Measurements from ENCODE around the gene SLC25A10. TPM values are rescaled to one million over a fixed set of nuclear protein-coding genes. Genes with fewer than 3 reads are reported as not detected.

SLC25A10 gene
- total and polyA plus RNA-seq, 2 of the 4 experiments (the other 2 are of a cell fraction): 14.9 to 19.0 TPM

DNA sequence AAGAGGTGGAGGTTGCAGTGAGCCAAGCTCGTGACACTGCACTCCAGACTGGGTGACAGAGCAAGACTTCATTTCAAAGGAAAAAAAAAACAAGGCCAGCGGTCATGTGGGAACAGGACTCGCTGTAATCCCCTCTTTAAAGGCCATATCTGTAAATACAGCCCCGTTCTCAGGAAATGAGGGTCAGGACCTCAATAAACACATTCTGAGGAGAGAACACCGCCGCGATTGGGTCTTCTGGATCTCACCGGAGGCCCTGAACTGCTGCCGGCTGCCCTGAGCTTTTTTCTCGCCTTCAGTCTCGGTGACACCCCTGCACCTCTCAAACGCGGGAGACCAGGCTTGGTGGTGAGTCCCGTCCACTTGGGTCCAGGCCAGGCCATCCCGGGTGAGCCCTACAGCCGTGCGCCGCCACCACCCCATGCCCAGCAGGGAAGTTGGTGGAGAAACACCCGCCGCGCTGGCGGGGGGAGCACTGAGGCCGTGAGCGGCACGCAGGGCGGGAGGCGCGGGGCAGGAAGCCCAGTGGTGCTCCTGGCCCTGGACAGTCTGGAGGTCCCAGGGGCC is 28.4 kb downstream of the SLC25A10 start:
- Histone ChIP-seq H2BK120ac (ENCODE audit: low read depth, low read length) (no peak overlapping the region), H3K56ac (ENCODE audit: extremely low read depth, insufficient read depth, low read length) (no peak overlapping the region), H3K4me2 (ENCODE audit: low read depth, low read length) (no peak overlapping the region), H4K8ac (ENCODE audit: low read depth in 2 of 2, low read length in 2 of 2) (no peak overlapping the region), H3K36me3 (ENCODE audit: control insufficient read depth, insufficient read depth, low read length) (no peaks in the 10 kb centered on the region), H3K4ac (ENCODE audit: low read depth, low read length) (no peak overlapping the region), H2AFZ (replicated peaks; ENCODE audit: low read length, poor library complexity) (peak overlapping the region; percentile 51), H2AK9ac (replicated peaks; ENCODE audit: low read depth, low read length, poor library complexity) (no peak overlapping the region), H3K14ac (replicated peaks; ENCODE audit: low read depth, low read length) (no peak overlapping the region), H2BK20ac (ENCODE audit: low read depth, low read length) (no peak overlapping the region), H3K18ac (ENCODE audit: low read depth, low read length) (no peak overlapping the region), H3K4me1 (ENCODE audit: control insufficient read depth, insufficient read depth, low read length) (peaks cover 3% of the 10 kb centered on the region; the same call in 1 of the 2 replicates), H4K91ac (ENCODE audit: insufficient read depth, low read depth, low read length) (no peak overlapping the region), H2BK15ac (ENCODE audit: low read depth, low read length) (no peak overlapping the region), H3K79me1 (ENCODE audit: low read depth in 1 of 2, low read length in 2 of 2) (no peaks in the 10 kb centered on the region), H3K9ac (ENCODE audit: low read depth, low read length) (no peak overlapping the region), H3K27ac (ENCODE audit: insufficient read depth, low read length) (no peak overlapping the region), H3K23ac (ENCODE audit: low read depth, low read length) (no peak overlapping the region), H3K4me3 (ENCODE audit: insufficient read depth, low read depth, low read length) (no peak overlapping the region), H3K9me1 (ENCODE audit: insufficient read depth, low read length) (peaks cover 3% of the 10 kb centered on the region; the same call in 1 of the 2 replicates), H4K5ac (ENCODE audit: low read depth, low read length) (no peak overlapping the region), H3K27me3 (ENCODE audit: control insufficient read depth, insufficient read depth, low read length) (peaks cover 4% of the 10 kb centered on the region; the same call in 1 of the 2 replicates), H3K9me3 (ENCODE audit: control insufficient read depth, insufficient read depth, low read length) (no peaks in the 10 kb centered on the region), H2BK5ac (ENCODE audit: low read depth, low read length, poor library complexity, severe bottlenecking) (no peak overlapping the region), H2AK5ac (ENCODE audit: low read depth, low read length) (no peak overlapping the region), H4K20me1 (ENCODE audit: insufficient read depth, low read length) (no peaks in the 10 kb centered on the region)
- in situ Hi-C loops (cut with MboI; ENCODE audit: low sequenced_read_pairs): no loop called here
- intact Hi-C loops (cut with micrococcal nuclease): no loop called here
- 36% methylated on average over 15 of the region's 28 CpGs; no CpG with 5 or more reads in 1 of the 2 experiments for WGBS, 2 experiments (ENCODE audit: extremely low coverage in 2 of 2, insufficient read length in 1 of 2)
- TF ChIP-seq MXI1 (IDR thresholded peaks at IDR 0.05; ENCODE audit: borderline replicate concordance, low read depth, low read length) (no peak), RFX5 (IDR thresholded peaks at IDR 0.05; ENCODE audit: low read depth, low read length) (no peak), RCOR1 (IDR thresholded peaks at IDR 0.05; ENCODE audit: insufficient replicate concordance, low read length) (no peak), NFE2L2 (IDR thresholded peaks at IDR 0.05; ENCODE audit: low read depth, low read length) (no peak), MAFK (IDR thresholded peaks at IDR 0.05; ENCODE audit: low read depth, low read length) (no peak), SMC3 (IDR thresholded peaks at IDR 0.05; ENCODE audit: low read depth, low read length) (no peak), BHLHE40 (IDR thresholded peaks at IDR 0.05; ENCODE audit: low read depth, low read length) (no peak)
- TF ChIP-seq, protein P1, sequence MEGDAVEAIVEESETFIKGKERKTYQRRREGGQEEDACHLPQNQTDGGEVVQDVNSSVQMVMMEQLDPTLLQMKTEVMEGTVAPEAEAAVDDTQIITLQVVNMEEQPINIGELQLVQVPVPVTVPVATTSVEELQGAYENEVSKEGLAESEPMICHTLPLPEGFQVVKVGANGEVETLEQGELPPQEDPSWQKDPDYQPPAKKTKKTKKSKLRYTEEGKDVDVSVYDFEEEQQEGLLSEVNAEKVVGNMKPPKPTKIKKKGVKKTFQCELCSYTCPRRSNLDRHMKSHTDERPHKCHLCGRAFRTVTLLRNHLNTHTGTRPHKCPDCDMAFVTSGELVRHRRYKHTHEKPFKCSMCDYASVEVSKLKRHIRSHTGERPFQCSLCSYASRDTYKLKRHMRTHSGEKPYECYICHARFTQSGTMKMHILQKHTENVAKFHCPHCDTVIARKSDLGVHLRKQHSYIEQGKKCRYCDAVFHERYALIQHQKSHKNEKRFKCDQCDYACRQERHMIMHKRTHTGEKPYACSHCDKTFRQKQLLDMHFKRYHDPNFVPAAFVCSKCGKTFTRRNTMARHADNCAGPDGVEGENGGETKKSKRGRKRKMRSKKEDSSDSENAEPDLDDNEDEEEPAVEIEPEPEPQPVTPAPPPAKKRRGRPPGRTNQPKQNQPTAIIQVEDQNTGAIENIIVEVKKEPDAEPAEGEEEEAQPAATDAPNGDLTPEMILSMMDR (conservative IDR thresholded peaks at IDR 0.05; ENCODE audit: low read depth, low read length): no peak
- TF ChIP-seq, protein P2, sequence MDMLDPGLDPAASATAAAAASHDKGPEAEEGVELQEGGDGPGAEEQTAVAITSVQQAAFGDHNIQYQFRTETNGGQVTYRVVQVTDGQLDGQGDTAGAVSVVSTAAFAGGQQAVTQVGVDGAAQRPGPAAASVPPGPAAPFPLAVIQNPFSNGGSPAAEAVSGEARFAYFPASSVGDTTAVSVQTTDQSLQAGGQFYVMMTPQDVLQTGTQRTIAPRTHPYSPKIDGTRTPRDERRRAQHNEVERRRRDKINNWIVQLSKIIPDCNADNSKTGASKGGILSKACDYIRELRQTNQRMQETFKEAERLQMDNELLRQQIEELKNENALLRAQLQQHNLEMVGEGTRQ (IDR thresholded peaks at IDR 0.05; ENCODE audit: low read depth, low read length): no peak
- TF ChIP-seq, protein P3, sequence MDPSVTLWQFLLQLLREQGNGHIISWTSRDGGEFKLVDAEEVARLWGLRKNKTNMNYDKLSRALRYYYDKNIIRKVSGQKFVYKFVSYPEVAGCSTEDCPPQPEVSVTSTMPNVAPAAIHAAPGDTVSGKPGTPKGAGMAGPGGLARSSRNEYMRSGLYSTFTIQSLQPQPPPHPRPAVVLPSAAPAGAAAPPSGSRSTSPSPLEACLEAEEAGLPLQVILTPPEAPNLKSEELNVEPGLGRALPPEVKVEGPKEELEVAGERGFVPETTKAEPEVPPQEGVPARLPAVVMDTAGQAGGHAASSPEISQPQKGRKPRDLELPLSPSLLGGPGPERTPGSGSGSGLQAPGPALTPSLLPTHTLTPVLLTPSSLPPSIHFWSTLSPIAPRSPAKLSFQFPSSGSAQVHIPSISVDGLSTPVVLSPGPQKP (IDR thresholded peaks at IDR 0.05; ENCODE audit: borderline replicate concordance, low read depth, low read length): no peak
- CTCF ChIA-PET: no interaction called here
- ATAC-seq (ENCODE audit: low read depth): no peak
- BruUV-seq (replicated peaks): no TSS peak
- POLR2A ChIA-PET (ENCODE audit: unreplicated experiment): no interaction called here
- dilution Hi-C loops (cut with HindIII; ENCODE audit: low sequenced_read_pairs, unreplicated experiment): no loop called here
- no peak for DNase-seq

Data from IMR-90 (cell line).